SK-N-SH treated with all-trans-retinoic acid at 6 μM for 48 hours (cell line): ENCODE measurements around the gene LTK.

Experiments
- ATAC-seq: fragments of 200-7000 bp; cut with Tn5 transposase; 3 replicates; pipeline ENCODE4 v1.9.1; 2020; ENCODE audit warnings: mild to moderate bottlenecking, moderate library complexity
- ARNTL ChIP-seq: fragments of 450-650 bp; formaldehyde crosslinking; IDR thresholded peaks from 2 replicates; pipeline ENCODE4 v1.5.0; 2020; ENCODE audit warnings: low read depth, mild to moderate bottlenecking, moderate library complexity, borderline replicate concordance
- BACH2 ChIP-seq: fragments of 250-450 bp; sonication (Bioruptor Pico); IDR thresholded peaks from 2 replicates; pipeline ENCODE4 v1.9.0; 2021; ENCODE audit warnings: mild to moderate bottlenecking, borderline replicate concordance
- CREB5 ChIP-seq: fragments of 250-450 bp; sonication (Bioruptor Pico); IDR thresholded peaks from 2 replicates; pipeline ENCODE4 v1.5.1; 2020; ENCODE audit warnings: low read depth, mild to moderate bottlenecking, moderate library complexity
- CSDC2 ChIP-seq: fragments of 250-450 bp; sonication (Bioruptor Pico); IDR thresholded peaks from 2 replicates; pipeline ENCODE4 v1.5.0; 2020; ENCODE audit warnings: mild to moderate bottlenecking, moderate library complexity
- ESRRG ChIP-seq: fragments of 250-450 bp; sonication (Bioruptor Pico); IDR thresholded peaks from 2 replicates; pipeline ENCODE4 v1.6.1; 2021; ENCODE audit warnings: mild to moderate bottlenecking
- GLIS3 ChIP-seq: fragments of 250-450 bp; sonication (Bioruptor Pico); IDR thresholded peaks from 2 replicates; pipeline ENCODE4 v1.5.0; 2020; ENCODE audit warnings: mild to moderate bottlenecking, moderate library complexity
- ISL1 ChIP-seq: fragments of 250-450 bp; sonication (Bioruptor Pico); IDR thresholded peaks from 2 replicates; pipeline ENCODE4 v2.1.2; 2022; ENCODE audit warnings: mild to moderate bottlenecking, moderate library complexity
- OSR1 ChIP-seq: fragments of 250-450 bp; sonication (Bioruptor Pico); IDR thresholded peaks from 2 replicates; pipeline ENCODE4 v1.8.0; 2022; ENCODE audit warnings: moderate library complexity, mild to moderate bottlenecking, inconsistent platforms
- PATZ1 ChIP-seq: fragments of 250-450 bp; sonication (Bioruptor Pico); IDR thresholded peaks from 2 replicates; pipeline ENCODE4 v1.8.0; 2020; ENCODE audit warnings: mild to moderate bottlenecking, moderate library complexity, borderline replicate concordance
- RARB ChIP-seq: fragments of 250-450 bp; sonication (Bioruptor Pico); IDR thresholded peaks from 2 replicates; pipeline ENCODE4 v1.8.0; 2021; ENCODE audit warnings: mild to moderate bottlenecking, moderate library complexity
- SNAI2 ChIP-seq: fragments of 250-450 bp; sonication (Bioruptor Pico); IDR thresholded peaks from 2 replicates; pipeline ENCODE4 v1.5.0; 2020; ENCODE audit warnings: mild to moderate bottlenecking, moderate library complexity
- TCF4 ChIP-seq: fragments of 250-450 bp; sonication (Bioruptor Pico); IDR thresholded peaks from 2 replicates; pipeline ENCODE4 v1.8.0; 2021; ENCODE audit warnings: mild to moderate bottlenecking, moderate library complexity, borderline replicate concordance
- TOX ChIP-seq: fragments of 250-450 bp; sonication (Bioruptor Pico); IDR thresholded peaks from 2 replicates; pipeline ENCODE4 v1.8.0; 2021; ENCODE audit warnings: mild to moderate bottlenecking, moderate library complexity, borderline replicate concordance
- ZC3H10 ChIP-seq: fragments of 250-450 bp; sonication (Bioruptor Pico); IDR thresholded peaks from 2 replicates; pipeline ENCODE4 v1.5.1; 2021; ENCODE audit warnings: mild to moderate bottlenecking, moderate library complexity
- ZFP3 ChIP-seq: fragments of 250-450 bp; sonication (Bioruptor Pico); IDR thresholded peaks from 2 replicates; pipeline ENCODE4 v1.5.0; 2020; ENCODE audit warnings: mild to moderate bottlenecking, moderate library complexity
- ZFP30 ChIP-seq: fragments of 450-650 bp; formaldehyde crosslinking; IDR thresholded peaks from 2 replicates; pipeline ENCODE4 v1.5.0; 2022; ENCODE audit warnings: mild to moderate bottlenecking, moderate library complexity
- ZNF565 ChIP-seq: fragments of 450-650 bp; formaldehyde crosslinking; conservative IDR thresholded peaks from 2 replicates; pipeline ENCODE4 v1.5.0; 2020; ENCODE audit warnings: low read depth, mild to moderate bottlenecking, moderate library complexity
- ZNF70 ChIP-seq: fragments of 450-650 bp; formaldehyde crosslinking; IDR thresholded peaks from 2 replicates; pipeline ENCODE4 v1.5.0; 2020; ENCODE audit warnings: mild to moderate bottlenecking, moderate library complexity
- TF ChIP-seq, protein P1 (sequence below): fragments of 250-450 bp; sonication (Bioruptor Pico); IDR thresholded peaks from 2 replicates; pipeline ENCODE4 v1.8.0; 2021; ENCODE audit warnings: low read depth, mild to moderate bottlenecking, moderate library complexity, borderline replicate concordance
- TF ChIP-seq, protein P2 (sequence below): fragments of 250-450 bp; sonication (Bioruptor Pico); IDR thresholded peaks from 2 replicates; pipeline ENCODE4 v1.5.0; 2020; ENCODE audit warnings: mild to moderate bottlenecking, moderate library complexity
- TF ChIP-seq, protein P3 (sequence below): fragments of 250-450 bp; sonication (Bioruptor Pico); IDR thresholded peaks from 2 replicates; pipeline ENCODE4 v1.5.1; 2021; ENCODE audit warnings: mild to moderate bottlenecking, moderate library complexity

Gene LTK

DNA sequence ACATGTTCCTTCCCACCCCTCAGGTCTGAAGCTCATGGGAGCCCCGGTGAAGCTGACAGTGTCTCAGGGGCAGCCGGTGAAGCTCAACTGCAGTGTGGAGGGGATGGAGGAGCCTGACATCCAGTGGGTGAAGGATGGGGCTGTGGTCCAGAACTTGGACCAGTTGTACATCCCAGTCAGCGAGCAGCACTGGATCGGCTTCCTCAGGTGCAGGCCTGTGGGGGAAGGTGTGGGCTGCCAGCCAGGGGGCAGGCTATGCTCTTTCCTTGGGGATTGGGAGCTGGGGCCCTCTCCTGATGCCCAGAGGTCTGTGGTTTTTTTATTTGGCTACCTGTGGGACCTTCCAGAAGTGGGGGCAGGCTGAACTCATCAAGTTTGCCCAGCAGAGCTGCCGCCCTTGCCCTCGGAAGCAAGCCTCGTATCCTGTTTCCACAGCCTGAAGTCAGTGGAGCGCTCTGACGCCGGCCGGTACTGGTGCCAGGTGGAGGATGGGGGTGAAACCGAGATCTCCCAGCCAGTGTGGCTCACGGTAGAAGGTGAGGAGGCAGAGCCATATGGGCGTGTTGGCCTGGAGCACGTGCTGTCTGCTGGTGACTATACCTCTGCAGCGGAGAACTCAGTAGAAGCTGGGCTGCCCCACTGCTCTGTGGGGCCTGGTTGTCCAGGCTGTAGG lies 47.6 kb upstream of the LTK start:
- TF ChIP-seq GLIS3 (CRISPR knock-in tag) (no peak), CSDC2 (CRISPR knock-in tag) (no peak), ZNF70 (CRISPR knock-in tag) (no peak), OSR1 (CRISPR knock-in tag) (no peak), ZFP3 (CRISPR knock-in tag) (no peak), ZC3H10 (no peak), TCF4 (CRISPR knock-in tag) (no peak), ZNF565 (CRISPR knock-in tag) (no peak)
- TF ChIP-seq, protein P1, sequence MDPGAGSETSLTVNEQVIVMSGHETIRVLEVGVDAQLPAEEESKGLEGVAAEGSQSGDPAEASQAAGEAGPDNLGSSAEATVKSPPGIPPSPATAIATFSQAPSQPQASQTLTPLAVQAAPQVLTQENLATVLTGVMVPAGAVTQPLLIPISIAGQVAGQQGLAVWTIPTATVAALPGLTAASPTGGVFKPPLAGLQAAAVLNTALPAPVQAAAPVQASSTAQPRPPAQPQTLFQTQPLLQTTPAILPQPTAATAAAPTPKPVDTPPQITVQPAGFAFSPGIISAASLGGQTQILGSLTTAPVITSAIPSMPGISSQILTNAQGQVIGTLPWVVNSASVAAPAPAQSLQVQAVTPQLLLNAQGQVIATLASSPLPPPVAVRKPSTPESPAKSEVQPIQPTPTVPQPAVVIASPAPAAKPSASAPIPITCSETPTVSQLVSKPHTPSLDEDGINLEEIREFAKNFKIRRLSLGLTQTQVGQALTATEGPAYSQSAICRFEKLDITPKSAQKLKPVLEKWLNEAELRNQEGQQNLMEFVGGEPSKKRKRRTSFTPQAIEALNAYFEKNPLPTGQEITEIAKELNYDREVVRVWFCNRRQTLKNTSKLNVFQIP (CRISPR knock-in tag) = no peak
- TF ChIP-seq, protein P2, sequence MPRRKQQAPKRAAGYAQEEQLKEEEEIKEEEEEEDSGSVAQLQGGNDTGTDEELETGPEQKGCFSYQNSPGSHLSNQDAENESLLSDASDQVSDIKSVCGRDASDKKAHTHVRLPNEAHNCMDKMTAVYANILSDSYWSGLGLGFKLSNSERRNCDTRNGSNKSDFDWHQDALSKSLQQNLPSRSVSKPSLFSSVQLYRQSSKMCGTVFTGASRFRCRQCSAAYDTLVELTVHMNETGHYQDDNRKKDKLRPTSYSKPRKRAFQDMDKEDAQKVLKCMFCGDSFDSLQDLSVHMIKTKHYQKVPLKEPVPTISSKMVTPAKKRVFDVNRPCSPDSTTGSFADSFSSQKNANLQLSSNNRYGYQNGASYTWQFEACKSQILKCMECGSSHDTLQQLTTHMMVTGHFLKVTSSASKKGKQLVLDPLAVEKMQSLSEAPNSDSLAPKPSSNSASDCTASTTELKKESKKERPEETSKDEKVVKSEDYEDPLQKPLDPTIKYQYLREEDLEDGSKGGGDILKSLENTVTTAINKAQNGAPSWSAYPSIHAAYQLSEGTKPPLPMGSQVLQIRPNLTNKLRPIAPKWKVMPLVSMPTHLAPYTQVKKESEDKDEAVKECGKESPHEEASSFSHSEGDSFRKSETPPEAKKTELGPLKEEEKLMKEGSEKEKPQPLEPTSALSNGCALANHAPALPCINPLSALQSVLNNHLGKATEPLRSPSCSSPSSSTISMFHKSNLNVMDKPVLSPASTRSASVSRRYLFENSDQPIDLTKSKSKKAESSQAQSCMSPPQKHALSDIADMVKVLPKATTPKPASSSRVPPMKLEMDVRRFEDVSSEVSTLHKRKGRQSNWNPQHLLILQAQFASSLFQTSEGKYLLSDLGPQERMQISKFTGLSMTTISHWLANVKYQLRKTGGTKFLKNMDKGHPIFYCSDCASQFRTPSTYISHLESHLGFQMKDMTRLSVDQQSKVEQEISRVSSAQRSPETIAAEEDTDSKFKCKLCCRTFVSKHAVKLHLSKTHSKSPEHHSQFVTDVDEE (CRISPR knock-in tag) = no peak
- TF ChIP-seq, all 23 proteins: peak for 0
- no peak for ATAC-seq

GRCh38 chr15:41560572-41560874 lies 46.9 kb upstream of the LTK start:
- ATAC-seq = no peak
- TF ChIP-seq ZNF70 (CRISPR knock-in tag) (no peak), TOX (CRISPR knock-in tag) (no peak), CSDC2 (CRISPR knock-in tag) (no peak), ESRRG (CRISPR knock-in tag) (no peak), ISL1 (CRISPR knock-in tag) (no peak), CREB5 (CRISPR knock-in tag) (no peak), ZNF565 (CRISPR knock-in tag) (no peak), SNAI2 (no peak), BACH2 (no peak)
- TF ChIP-seq, protein P2 (CRISPR knock-in tag) = no peak

DNA sequence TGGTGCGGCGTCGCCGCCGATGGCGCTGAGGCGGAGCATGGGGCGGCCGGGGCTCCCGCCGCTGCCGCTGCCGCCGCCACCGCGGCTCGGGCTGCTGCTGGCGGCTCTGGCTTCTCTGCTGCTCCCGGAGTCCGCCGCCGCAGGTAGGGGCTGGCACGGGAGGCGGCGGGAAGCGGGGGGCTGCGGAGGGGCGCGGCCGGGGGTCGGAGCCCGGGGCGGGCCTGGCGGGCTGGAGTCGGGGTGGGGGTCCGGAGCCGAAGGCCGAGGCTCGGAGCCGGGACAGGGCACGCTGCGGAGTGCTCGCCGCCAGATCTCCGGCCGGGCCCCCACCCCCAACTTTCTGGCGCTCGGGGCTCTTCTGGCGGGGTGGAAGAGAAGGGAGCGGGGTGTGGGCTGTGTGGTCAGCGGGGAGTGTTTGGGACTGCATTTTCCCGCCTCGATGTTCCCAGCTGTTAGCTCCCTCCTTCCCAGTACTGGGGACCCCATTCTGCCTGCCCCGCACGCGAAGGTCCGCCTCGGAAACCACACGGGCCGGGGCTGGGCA lies 45.7 kb upstream of the LTK start:
- no peak; the same call in 2 of the 3 replicates for ATAC-seq
- TF ChIP-seq ZFP30 = no peak
- TF ChIP-seq ZNF70 (CRISPR knock-in tag) = no peak
- TF ChIP-seq PATZ1 = no peak
- TF ChIP-seq TOX (CRISPR knock-in tag) = no peak
- no peak for TF ChIP-seq SNAI2
- no peak for TF ChIP-seq OSR1 (CRISPR knock-in tag)
- no peak for TF ChIP-seq ARNTL (CRISPR knock-in tag)
- no peak for TF ChIP-seq ISL1 (CRISPR knock-in tag)
- TF ChIP-seq CREB5 (CRISPR knock-in tag) = no peak
- TF ChIP-seq ESRRG (CRISPR knock-in tag) = no peak
- TF ChIP-seq GLIS3 (CRISPR knock-in tag) = no peak
- TF ChIP-seq ZNF565 (CRISPR knock-in tag) = no peak
- TF ChIP-seq BACH2 = no peak
- TF ChIP-seq TCF4 (CRISPR knock-in tag) = no peak
- TF ChIP-seq RARB (CRISPR knock-in tag) = no peak
- TF ChIP-seq, protein P3, sequence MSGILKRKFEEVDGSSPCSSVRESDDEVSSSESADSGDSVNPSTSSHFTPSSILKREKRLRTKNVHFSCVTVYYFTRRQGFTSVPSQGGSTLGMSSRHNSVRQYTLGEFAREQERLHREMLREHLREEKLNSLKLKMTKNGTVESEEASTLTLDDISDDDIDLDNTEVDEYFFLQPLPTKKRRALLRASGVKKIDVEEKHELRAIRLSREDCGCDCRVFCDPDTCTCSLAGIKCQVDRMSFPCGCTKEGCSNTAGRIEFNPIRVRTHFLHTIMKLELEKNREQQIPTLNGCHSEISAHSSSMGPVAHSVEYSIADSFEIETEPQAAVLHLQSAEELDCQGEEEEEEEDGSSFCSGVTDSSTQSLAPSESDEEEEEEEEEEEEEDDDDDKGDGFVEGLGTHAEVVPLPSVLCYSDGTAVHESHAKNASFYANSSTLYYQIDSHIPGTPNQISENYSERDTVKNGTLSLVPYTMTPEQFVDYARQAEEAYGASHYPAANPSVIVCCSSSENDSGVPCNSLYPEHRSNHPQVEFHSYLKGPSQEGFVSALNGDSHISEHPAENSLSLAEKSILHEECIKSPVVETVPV (CRISPR knock-in tag) = no peak
- no peak for TF ChIP-seq ZFP3 (CRISPR knock-in tag)
- no peak for TF ChIP-seq CSDC2 (CRISPR knock-in tag)
